HG02678 (cell line): ENCODE results near the gene FAM240B.

ENCODE experiments used
- ATAC-seq: cut with Tn5 transposase; IDR thresholded peaks from one replicate; pipeline ENCODE4 v1.9.1; 2021; ENCODE audit warnings: mild to moderate bottlenecking, moderate library complexity; ENCODE audit not compliant: unreplicated experiment

FAM240B gene

GRCh38 chr9:38720083-38720745 is at the start of gene FAM240B:
Gene FAM240B (minus strand): TSS chr9:38720133. CDS start chr9:38703999, 16,134 bp downstream.
- ATAC-seq = no peak

GRCh38 chr9:38768351-38768761 is 48.4 kb upstream of the FAM240B start:
- no peak for ATAC-seq

GRCh38 chr9:38765101-38765500 is 45.2 kb upstream of the FAM240B start:
- no peak for ATAC-seq

GRCh38 chr9:38761999-38762398 is 42.1 kb upstream of the FAM240B start:
- ATAC-seq = no peak

GRCh38 chr9:38761339-38761738 is 41.4 kb upstream of the FAM240B start:
- no peak for ATAC-seq

- ATAC-seq = no peak
Observed at GRCh38 chr9:38756702-38757101, 36.8 kb upstream of the FAM240B start.

- ATAC-seq = no peak
Observed at GRCh38 chr9:38747941-38748340, 28.0 kb upstream of the FAM240B start.

- no peak for ATAC-seq
Observed at GRCh38 chr9:38747067-38747466, 27.1 kb upstream of the FAM240B start.

- no peak for ATAC-seq
Observed at GRCh38 chr9:38746303-38746702, 26.4 kb upstream of the FAM240B start.

- ATAC-seq = no peak
Observed at GRCh38 chr9:38744484-38744883, 24.6 kb upstream of the FAM240B start.

- no peak for ATAC-seq
Observed at GRCh38 chr9:38737246-38737645, 17.3 kb upstream of the FAM240B start.

GRCh38 chr9:38734831-38735230 is 14.9 kb upstream of the FAM240B start:
- no peak for ATAC-seq

- ATAC-seq = no peak
Observed at GRCh38 chr9:38733503-38733902, 13.6 kb upstream of the FAM240B start.

GRCh38 chr9:38732885-38733284 is 13.0 kb upstream of the FAM240B start:
- no peak for ATAC-seq

- no peak for ATAC-seq
Observed at GRCh38 chr9:38727497-38728001, 7.6 kb upstream of the FAM240B start.

GRCh38 chr9:38724754-38725153 is 4.8 kb upstream of the FAM240B start:
- ATAC-seq = no peak

- no peak for ATAC-seq
Observed at GRCh38 chr9:38718148-38718547, 1.8 kb downstream of the FAM240B start.

GRCh38 chr9:38715684-38716083 is 4.2 kb downstream of the FAM240B start:
- no peak for ATAC-seq

GRCh38 chr9:38713426-38713825 is 6.5 kb downstream of the FAM240B start:
- no peak for ATAC-seq

- ATAC-seq = no peak
Observed at GRCh38 chr9:38708759-38709158, 11.2 kb downstream of the FAM240B start.

- ATAC-seq = no peak
Observed at GRCh38 chr9:38707885-38708637, 11.9 kb downstream of the FAM240B start.

GRCh38 chr9:38706493-38706892 is 13.4 kb downstream of the FAM240B start:
- ATAC-seq = no peak
